ENCODE measurements around the gene CAMK2D. TPM values are rescaled to one million over a fixed set of nuclear protein-coding genes. Genes with fewer than 3 reads are reported as not detected.
A peak's percentile ranks its signal among the peaks of the same experiment; 100 is the strongest.

CAMK2D gene
- total and polyA plus RNA-seq, 8 donors = 4.0 to 23.1 (median 9.8) TPM

GRCh38 chr4:113662581-113662980 is 99.0 kb downstream of the CAMK2D start:
- WGBS, 2 donors = 88 to 93% methylated on average over 3 of the region's 3 CpGs
- H3K4me3 ChIP-seq = no peak overlapping the region
- intact Hi-C loops (cut with DNase I) = no loop called here
- H3K27ac ChIP-seq = no peak overlapping the region
- no peaks in the 10 kb centered on the region for H3K9me3 ChIP-seq
- FAIRE-seq (no peak), ATAC-seq (no peak), DNase-seq (no peak)
- no peaks in the 10 kb centered on the region for H3K27me3 ChIP-seq
- H3K36me3 ChIP-seq = no peaks in the 10 kb centered on the region
- peaks cover 5 to 25% (median 12%) of the 10 kb centered on the region in 3 donors for H3K4me1 ChIP-seq
- TF ChIP-seq CTCF (IDR thresholded peaks at IDR 0.05) = no peak

GRCh38 chr4:113659127-113659526 is 102.4 kb downstream of the CAMK2D start:
- TF ChIP-seq CTCF (IDR thresholded peaks at IDR 0.05) = no peak
- no peak for FAIRE-seq
- intact Hi-C loops (cut with DNase I) = no loop called here
- H3K27me3 ChIP-seq = no peaks in the 10 kb centered on the region
- no peaks in the 10 kb centered on the region for H3K9me3 ChIP-seq
- no peak for ATAC-seq
- H3K36me3 ChIP-seq = no peaks in the 10 kb centered on the region
- H3K4me3 ChIP-seq = no peak overlapping the region
- peaks cover 0 to 16% (median 6%) of the 10 kb centered on the region in 3 donors for H3K4me1 ChIP-seq
- DNase-seq = no peak
- WGBS, 2 donors = 93 to 94% methylated on average over 1 of the region's 1 CpG
- H3K27ac ChIP-seq = no peak overlapping the region

- WGBS, 2 donors = 31 to 37% methylated on average over 3 of the region's 3 CpGs
- H3K27ac ChIP-seq = no peak overlapping the region
- intact Hi-C loops (cut with DNase I) = no loop called here
- H3K4me1 ChIP-seq = peaks cover 0 to 16% (median 6%) of the 10 kb centered on the region in 3 donors
- H3K9me3 ChIP-seq = no peaks in the 10 kb centered on the region
- no peak overlapping the region for H3K4me3 ChIP-seq
- H3K27me3 ChIP-seq = no peaks in the 10 kb centered on the region
- peak in 3 of 4 donors; percentile 66 to 79 (median 69) for ATAC-seq
- H3K36me3 ChIP-seq = no peaks in the 10 kb centered on the region
- TF ChIP-seq CTCF (IDR thresholded peaks at IDR 0.05) = no peak
- DNase-seq = no peak
- FAIRE-seq = peak; percentile 26
These were observed 103.8 kb downstream of the CAMK2D start for GRCh38 chr4:113657586-113658233.

GRCh38 chr4:113653871-113654270 is 107.7 kb downstream of the CAMK2D start:
- Histone ChIP-seq H3K4me3 (no peak overlapping the region), H3K9me3 (no peaks in the 10 kb centered on the region), H3K4me1 (peaks cover 0 to 16% (median 6%) of the 10 kb centered on the region in 3 donors), H3K36me3 (no peaks in the 10 kb centered on the region), H3K27ac (no peak overlapping the region), H3K27me3 (no peaks in the 10 kb centered on the region)
- no peak for ATAC-seq
- 89% methylated on average over 3 of the region's 3 CpGs for WGBS, 2 donors
- FAIRE-seq = no peak
- no peak for TF ChIP-seq CTCF (IDR thresholded peaks at IDR 0.05)
- no peak for DNase-seq
- intact Hi-C loops (cut with DNase I) = no loop called here

- Histone ChIP-seq H3K9me3 (no peaks in the 10 kb centered on the region), H3K4me1 (peaks cover 17 to 45% (median 21%) of the 10 kb centered on the region in 3 donors), H3K27ac (peak overlapping the region in 2 of 4 donors; percentile 42 to 49), H3K27me3 (no peaks in the 10 kb centered on the region), H3K36me3 (no peaks in the 10 kb centered on the region), H3K4me3 (no peak overlapping the region)
- ATAC-seq = peak in 3 of 4 donors; percentile 12 to 29 (median 26)
- TF ChIP-seq CTCF (IDR thresholded peaks at IDR 0.05) = no peak
- 91 to 94% methylated on average over 2 of the region's 2 CpGs for WGBS, 2 donors
- no peak for DNase-seq
- intact Hi-C loops (cut with DNase I) = no loop called here
- FAIRE-seq = no peak
These were observed 115.1 kb downstream of the CAMK2D start for GRCh38 chr4:113646442-113646822.
